ENCODE data around the gene RAPGEF6.
"Not testable (repeated sequence)": the region's sequence is repeated elsewhere in the genome, so short reads cannot be mapped to it uniquely, and the experiment has no call there.

Gene RAPGEF6

GRCh38 chr5:131423056-131423455, 212.0 kb downstream of the RAPGEF6 start:
- no peak for DNase-seq (ENCODE audit: low read depth, low spot score)

GRCh38 chr5:131419877-131420276, 215.2 kb downstream of the RAPGEF6 start:
- DNase-seq (ENCODE audit: low read depth, low spot score), result no peak

GRCh38 chr5:131418846-131419245, 216.2 kb downstream of the RAPGEF6 start:
- DNase-seq (ENCODE audit: low read depth, low spot score), result no peak

- peak; percentile 32 for DNase-seq (ENCODE audit: low read depth, low spot score)
Observed at GRCh38 chr5:131417240-131417869, 217.7 kb downstream of the RAPGEF6 start.

- no peak for DNase-seq (ENCODE audit: low read depth, low spot score)
Observed at GRCh38 chr5:131416729-131417128, 218.3 kb downstream of the RAPGEF6 start.

- DNase-seq (ENCODE audit: low read depth, low spot score), result no peak
Observed at GRCh38 chr5:131413605-131414559, 221.1 kb downstream of the RAPGEF6 start.

- DNase-seq (ENCODE audit: low read depth, low spot score), result no peak
Observed at GRCh38 chr5:131406975-131407638, 227.9 kb downstream of the RAPGEF6 start.

- no peak for DNase-seq (ENCODE audit: low read depth, low spot score)
Observed at GRCh38 chr5:131406076-131406475, 229.0 kb downstream of the RAPGEF6 start.

- no peak for DNase-seq (ENCODE audit: low read depth, low spot score)
Observed at GRCh38 chr5:131405674-131406073, 229.4 kb downstream of the RAPGEF6 start.

GRCh38 chr5:131400585-131400984, 234.4 kb downstream of the RAPGEF6 start:
- no peak for DNase-seq (ENCODE audit: low read depth, low spot score)

GRCh38 chr5:131399007-131399406, 236.0 kb downstream of the RAPGEF6 start:
- DNase-seq (ENCODE audit: low read depth, low spot score), result not testable (repeated sequence)

GRCh38 chr5:131396630-131397273, 238.3 kb downstream of the RAPGEF6 start:
- DNase-seq (ENCODE audit: low read depth, low spot score), result no peak

- DNase-seq (ENCODE audit: low read depth, low spot score), result no peak
Observed at GRCh38 chr5:131396015-131396414, 239.0 kb downstream of the RAPGEF6 start.

GRCh38 chr5:131394128-131394527, 240.9 kb downstream of the RAPGEF6 start:
- DNase-seq (ENCODE audit: low read depth, low spot score), result no peak

GRCh38 chr5:131393498-131393968, 241.5 kb downstream of the RAPGEF6 start:
- no peak for DNase-seq (ENCODE audit: low read depth, low spot score)

GRCh38 chr5:131392466-131393095, 242.4 kb downstream of the RAPGEF6 start:
- DNase-seq (ENCODE audit: low read depth, low spot score), result no peak

- no peak for DNase-seq (ENCODE audit: low read depth, low spot score)
Observed at GRCh38 chr5:131389869-131390265, 245.2 kb downstream of the RAPGEF6 start.

GRCh38 chr5:131389096-131389868, 245.7 kb downstream of the RAPGEF6 start:
- DNase-seq (ENCODE audit: low read depth, low spot score), result no peak

- no peak for DNase-seq (ENCODE audit: low read depth, low spot score)
Observed at GRCh38 chr5:131387255-131387654, 247.8 kb downstream of the RAPGEF6 start.

GRCh38 chr5:131386779-131387178, 248.2 kb downstream of the RAPGEF6 start:
- DNase-seq (ENCODE audit: low read depth, low spot score), result no peak

Data from brain pericyte (primary cell).